ENCODE measurements around the gene LLPH.

LLPH gene

GRCh38 chr12:66083766-66084165, 46.8 kb downstream of the LLPH start:
- no peaks in the 10 kb centered on the region; the same call in 1 of the 2 replicates for H3K9me3 ChIP-seq (ENCODE audit: insufficient read depth, low read depth, low read length)
- H3K36me3 ChIP-seq (ENCODE audit: insufficient read depth, low read length): no peaks in the 10 kb centered on the region
- H2AFZ ChIP-seq (ENCODE audit: low read length): no peak overlapping the region
- H3K4me2 ChIP-seq (ENCODE audit: low read depth, low read length, poor library complexity, severe bottlenecking): no peak overlapping the region
- H3K4me3 ChIP-seq (ENCODE audit: low read length, poor library complexity, severe bottlenecking): no peak overlapping the region
- no peaks in the 10 kb centered on the region for H3F3A ChIP-seq (ENCODE audit: low read depth)
- no peak overlapping the region for H3K9ac ChIP-seq (ENCODE audit: low read depth, low read length, poor library complexity, severe bottlenecking)
- H4K20me1 ChIP-seq (ENCODE audit: insufficient read depth, low read length, poor library complexity, severe bottlenecking): no peaks in the 10 kb centered on the region
- H3K27me3 ChIP-seq (ENCODE audit: insufficient read depth, low read length, poor library complexity, severe bottlenecking): no peaks in the 10 kb centered on the region
- no peaks in the 10 kb centered on the region for H3K9me2 ChIP-seq (replicated peaks; ENCODE audit: low read depth, low read length)
- H3K4me1 ChIP-seq (ENCODE audit: insufficient read depth, low read length, poor library complexity, severe bottlenecking): no peaks in the 10 kb centered on the region
- H3K79me2 ChIP-seq (ENCODE audit: insufficient read depth, low read length): no peaks in the 10 kb centered on the region
- TF ChIP-seq, protein P1, sequence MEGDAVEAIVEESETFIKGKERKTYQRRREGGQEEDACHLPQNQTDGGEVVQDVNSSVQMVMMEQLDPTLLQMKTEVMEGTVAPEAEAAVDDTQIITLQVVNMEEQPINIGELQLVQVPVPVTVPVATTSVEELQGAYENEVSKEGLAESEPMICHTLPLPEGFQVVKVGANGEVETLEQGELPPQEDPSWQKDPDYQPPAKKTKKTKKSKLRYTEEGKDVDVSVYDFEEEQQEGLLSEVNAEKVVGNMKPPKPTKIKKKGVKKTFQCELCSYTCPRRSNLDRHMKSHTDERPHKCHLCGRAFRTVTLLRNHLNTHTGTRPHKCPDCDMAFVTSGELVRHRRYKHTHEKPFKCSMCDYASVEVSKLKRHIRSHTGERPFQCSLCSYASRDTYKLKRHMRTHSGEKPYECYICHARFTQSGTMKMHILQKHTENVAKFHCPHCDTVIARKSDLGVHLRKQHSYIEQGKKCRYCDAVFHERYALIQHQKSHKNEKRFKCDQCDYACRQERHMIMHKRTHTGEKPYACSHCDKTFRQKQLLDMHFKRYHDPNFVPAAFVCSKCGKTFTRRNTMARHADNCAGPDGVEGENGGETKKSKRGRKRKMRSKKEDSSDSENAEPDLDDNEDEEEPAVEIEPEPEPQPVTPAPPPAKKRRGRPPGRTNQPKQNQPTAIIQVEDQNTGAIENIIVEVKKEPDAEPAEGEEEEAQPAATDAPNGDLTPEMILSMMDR (conservative IDR thresholded peaks at IDR 0.05; ENCODE audit: low read length): no peak

DNA sequence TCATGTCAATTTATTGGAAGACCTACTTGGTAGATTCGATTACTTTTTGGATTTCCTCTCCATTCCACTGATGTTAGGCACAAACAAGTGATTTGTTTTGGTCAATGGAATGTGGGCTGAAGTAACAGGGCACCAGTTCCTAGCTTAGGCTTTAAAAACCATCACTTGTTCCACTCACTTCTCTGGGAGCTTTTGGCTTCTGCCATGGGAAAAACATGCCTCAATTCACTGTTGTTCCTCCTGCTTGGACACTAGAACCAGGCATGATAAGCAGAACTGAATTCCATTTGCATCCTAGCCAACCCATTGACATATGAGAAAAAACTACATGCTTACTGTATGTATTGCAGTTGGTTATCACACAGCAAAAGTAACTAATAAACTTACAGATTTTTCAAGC, 47.8 kb downstream of the LLPH start:
- TF ChIP-seq, protein P1 (conservative IDR thresholded peaks at IDR 0.05; ENCODE audit: low read length): no peak
- TF ChIP-seq EZH2phosphoT487 (IDR thresholded peaks at IDR 0.05; ENCODE audit: borderline replicate concordance): no peak
- no peak overlapping the region for H3K9ac ChIP-seq (ENCODE audit: low read depth, low read length, poor library complexity, severe bottlenecking)

DNA sequence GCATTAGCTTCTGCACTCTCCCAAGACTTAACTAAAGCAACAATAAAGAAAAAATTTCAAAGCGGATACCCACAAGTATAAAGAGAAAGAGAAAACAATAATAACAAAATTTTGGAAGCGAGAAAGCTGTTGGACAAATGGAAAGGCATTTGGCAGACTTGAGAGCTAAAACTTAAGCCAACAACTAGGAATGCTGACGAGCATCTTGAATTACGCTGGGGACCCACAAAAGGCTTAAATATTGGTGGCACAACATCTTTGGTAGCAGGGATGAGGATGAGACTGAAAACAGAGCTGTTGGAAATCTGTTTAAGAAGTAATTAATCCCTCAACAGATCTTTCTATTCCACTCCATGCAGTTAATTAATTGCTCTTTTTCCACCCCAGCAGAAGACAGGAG, 49.8 kb downstream of the LLPH start:
- Histone ChIP-seq H3K4me2 (ENCODE audit: low read depth, low read length, poor library complexity, severe bottlenecking) (no peak overlapping the region), H3K36me3 (ENCODE audit: insufficient read depth, low read length) (no peaks in the 10 kb centered on the region), H3K9me3 (ENCODE audit: insufficient read depth, low read depth, low read length) (no peaks in the 10 kb centered on the region; the same call in 1 of the 2 replicates), H3K27me3 (ENCODE audit: insufficient read depth, low read length, poor library complexity, severe bottlenecking) (peaks cover 4% of the 10 kb centered on the region), H3K9me2 (replicated peaks; ENCODE audit: low read depth, low read length) (no peaks in the 10 kb centered on the region), H3K4me3 (ENCODE audit: low read length, poor library complexity, severe bottlenecking) (no peak overlapping the region), H2AFZ (ENCODE audit: low read length) (no peak overlapping the region), H3K4me1 (ENCODE audit: insufficient read depth, low read length, poor library complexity, severe bottlenecking) (no peaks in the 10 kb centered on the region), H4K20me1 (ENCODE audit: insufficient read depth, low read length, poor library complexity, severe bottlenecking) (no peaks in the 10 kb centered on the region), H3K79me2 (ENCODE audit: insufficient read depth, low read length) (no peaks in the 10 kb centered on the region), H3F3A (ENCODE audit: low read depth) (no peaks in the 10 kb centered on the region), H3K9ac (ENCODE audit: low read depth, low read length, poor library complexity, severe bottlenecking) (no peak overlapping the region)
- TF ChIP-seq, protein P1 (conservative IDR thresholded peaks at IDR 0.05; ENCODE audit: low read length): no peak
- no peak for TF ChIP-seq EZH2phosphoT487 (IDR thresholded peaks at IDR 0.05; ENCODE audit: borderline replicate concordance)

More for the DNA sequence above, 47.8 kb downstream of the LLPH start:
- H4K20me1 ChIP-seq (ENCODE audit: insufficient read depth, low read length, poor library complexity, severe bottlenecking): no peaks in the 10 kb centered on the region
- H3K9me3 ChIP-seq (ENCODE audit: insufficient read depth, low read depth, low read length): no peaks in the 10 kb centered on the region; the same call in 1 of the 2 replicates
- no peak overlapping the region for H3K4me2 ChIP-seq (ENCODE audit: low read depth, low read length, poor library complexity, severe bottlenecking)
- no peak overlapping the region for H2AFZ ChIP-seq (ENCODE audit: low read length)
- no peaks in the 10 kb centered on the region for H3K9me2 ChIP-seq (replicated peaks; ENCODE audit: low read depth, low read length)
- no peaks in the 10 kb centered on the region for H3F3A ChIP-seq (ENCODE audit: low read depth)
- H3K36me3 ChIP-seq (ENCODE audit: insufficient read depth, low read length): no peaks in the 10 kb centered on the region
- no peaks in the 10 kb centered on the region for H3K79me2 ChIP-seq (ENCODE audit: insufficient read depth, low read length)
- H3K4me1 ChIP-seq (ENCODE audit: insufficient read depth, low read length, poor library complexity, severe bottlenecking): no peaks in the 10 kb centered on the region
- no peaks in the 10 kb centered on the region for H3K27me3 ChIP-seq (ENCODE audit: insufficient read depth, low read length, poor library complexity, severe bottlenecking)
- no peak overlapping the region for H3K4me3 ChIP-seq (ENCODE audit: low read length, poor library complexity, severe bottlenecking)

Data from Loucy (cell line).